Measurements from ENCODE around the gene IFRD2. TPM values are rescaled to one million over a fixed set of nuclear protein-coding genes. Genes with fewer than 3 reads are reported as not detected.
A peak's percentile ranks its signal among the peaks of the same experiment; 100 is the strongest.

IFRD2 gene
- total RNA-seq, 1 experiment from 2014 or later = 129 TPM

- DNase-seq (ENCODE audit: low spot score) = no peak
Measured at GRCh38 chr3:50302095-50303012, 10.1 kb upstream of the IFRD2 start.

DNA sequence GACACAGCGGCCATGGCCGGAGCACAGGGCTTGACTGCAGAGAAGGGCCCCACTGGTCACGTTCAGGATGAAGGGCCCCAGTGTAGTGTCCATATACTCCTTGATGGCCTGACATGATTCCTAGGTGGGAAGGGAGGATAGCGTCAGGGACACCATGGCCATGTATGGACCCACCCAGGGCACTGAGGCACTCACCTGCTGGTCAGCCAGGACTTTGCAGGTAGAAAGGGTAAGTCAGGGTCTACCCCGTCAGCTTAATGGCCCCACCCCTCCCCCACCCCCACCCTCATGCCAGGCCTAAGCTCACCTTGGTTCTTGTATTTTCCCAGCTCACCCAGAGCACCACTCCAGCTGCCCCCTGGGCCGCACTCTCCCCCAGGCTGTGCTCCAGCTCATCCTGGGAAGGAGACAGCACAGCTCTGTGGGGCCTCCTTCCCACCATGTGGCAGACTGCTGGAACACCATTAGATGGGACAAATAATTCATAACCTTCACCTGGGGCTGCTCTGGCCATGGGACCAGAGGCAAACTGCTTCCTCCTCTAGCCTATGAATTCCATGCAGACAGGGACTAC, 8.5 kb upstream of the IFRD2 start:
- no peak for DNase-seq (ENCODE audit: low spot score)

GRCh38 chr3:50299929-50300680, 7.9 kb upstream of the IFRD2 start:
- DNase-seq (ENCODE audit: low spot score) = no peak

DNA sequence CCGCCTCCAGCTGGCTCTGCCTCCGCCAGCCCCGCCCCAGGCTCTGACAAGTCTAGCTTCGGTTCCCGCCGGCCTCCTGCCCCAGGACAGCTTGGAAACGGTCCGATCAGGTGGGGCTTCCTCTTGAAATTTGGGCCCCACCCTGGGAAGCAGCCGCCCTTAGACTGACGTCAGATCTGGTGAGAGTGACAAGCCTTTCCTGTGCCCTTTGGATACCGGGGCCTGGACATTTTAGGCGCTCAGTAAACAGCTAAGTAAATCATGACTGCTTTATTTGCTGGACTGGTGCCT, 7.4 kb upstream of the IFRD2 start:
- DNase-seq (ENCODE audit: low spot score) = no peak

- DNase-seq (ENCODE audit: low spot score) = peak; percentile 96
Measured at GRCh38 chr3:50298836-50299637, 6.8 kb upstream of the IFRD2 start, which contains the start of the genes HYAL3 and NAA80. TSS of gene HYAL3 (minus strand) at chr3:50299405. CDS start at chr3:50295602, 3,803 bp downstream. TSS of gene NAA80 (minus strand) at chr3:50299405. CDS start at chr3:50297463, 1,942 bp downstream.

DNA sequence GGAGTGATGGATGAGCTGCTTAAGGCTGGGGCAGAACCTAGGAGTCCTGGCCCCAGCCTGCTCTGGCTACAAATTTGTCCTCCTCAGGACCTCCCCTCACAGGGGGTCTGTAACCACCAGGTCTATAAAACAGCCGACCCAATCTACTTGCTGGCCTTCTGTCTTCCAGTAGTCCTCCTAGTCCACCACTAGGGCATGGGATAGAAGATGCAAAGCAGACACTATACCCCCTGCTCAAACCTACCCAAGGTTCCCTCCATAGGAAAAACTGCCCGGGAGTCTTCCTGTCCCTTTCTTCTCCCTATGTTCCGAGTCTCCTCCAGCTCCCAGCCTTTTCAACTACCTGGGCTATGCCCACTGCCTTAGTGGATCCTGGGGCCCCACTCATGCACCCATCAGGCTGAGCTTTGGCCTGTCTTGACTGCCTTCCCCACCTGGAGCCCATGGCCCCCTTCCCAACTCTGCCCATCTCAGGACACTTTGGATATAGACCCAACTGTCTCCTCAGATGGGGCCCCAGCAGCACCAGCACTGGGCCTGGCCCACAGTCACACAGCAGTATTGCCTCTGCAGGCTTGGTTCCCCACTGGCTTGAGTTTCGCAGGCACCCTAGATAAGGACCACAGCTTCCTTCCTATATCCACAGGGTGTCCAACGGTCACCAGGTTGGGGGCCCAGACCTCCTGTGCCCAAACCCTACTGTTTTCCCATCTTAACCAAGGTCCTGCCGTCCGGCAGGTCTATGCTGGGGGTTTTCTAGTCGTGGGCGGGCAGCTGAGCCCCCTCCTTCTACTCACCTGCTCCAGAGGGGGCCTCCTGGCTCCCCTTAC, 5.9 kb upstream of the IFRD2 start:
- DNase-seq (ENCODE audit: low spot score) = no peak

DNA sequence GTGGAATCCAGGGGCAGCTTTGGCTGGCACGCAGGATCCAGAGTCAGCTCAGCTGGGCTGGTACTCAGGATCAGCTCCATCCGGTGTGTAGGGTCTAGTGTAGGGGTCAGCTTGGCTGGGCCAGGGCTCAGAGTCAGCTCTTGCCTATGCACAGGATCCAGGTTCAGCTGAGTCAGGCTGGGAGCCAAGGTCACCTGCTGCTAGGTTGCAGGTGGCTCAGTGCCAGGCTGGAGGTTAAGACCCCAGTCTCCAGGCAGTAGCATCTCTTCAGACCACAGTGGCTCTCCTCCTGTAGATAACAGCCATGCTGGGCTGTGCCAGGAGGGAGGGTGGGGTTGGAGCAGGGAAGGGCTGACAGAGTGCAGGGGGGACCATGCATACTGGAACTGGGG, 5.2 kb upstream of the IFRD2 start:
- DNase-seq (ENCODE audit: low spot score) = no peak

- DNase-seq (ENCODE audit: low spot score) = no peak
Measured at GRCh38 chr3:50296721-50297383, 4.6 kb upstream of the IFRD2 start.

DNA sequence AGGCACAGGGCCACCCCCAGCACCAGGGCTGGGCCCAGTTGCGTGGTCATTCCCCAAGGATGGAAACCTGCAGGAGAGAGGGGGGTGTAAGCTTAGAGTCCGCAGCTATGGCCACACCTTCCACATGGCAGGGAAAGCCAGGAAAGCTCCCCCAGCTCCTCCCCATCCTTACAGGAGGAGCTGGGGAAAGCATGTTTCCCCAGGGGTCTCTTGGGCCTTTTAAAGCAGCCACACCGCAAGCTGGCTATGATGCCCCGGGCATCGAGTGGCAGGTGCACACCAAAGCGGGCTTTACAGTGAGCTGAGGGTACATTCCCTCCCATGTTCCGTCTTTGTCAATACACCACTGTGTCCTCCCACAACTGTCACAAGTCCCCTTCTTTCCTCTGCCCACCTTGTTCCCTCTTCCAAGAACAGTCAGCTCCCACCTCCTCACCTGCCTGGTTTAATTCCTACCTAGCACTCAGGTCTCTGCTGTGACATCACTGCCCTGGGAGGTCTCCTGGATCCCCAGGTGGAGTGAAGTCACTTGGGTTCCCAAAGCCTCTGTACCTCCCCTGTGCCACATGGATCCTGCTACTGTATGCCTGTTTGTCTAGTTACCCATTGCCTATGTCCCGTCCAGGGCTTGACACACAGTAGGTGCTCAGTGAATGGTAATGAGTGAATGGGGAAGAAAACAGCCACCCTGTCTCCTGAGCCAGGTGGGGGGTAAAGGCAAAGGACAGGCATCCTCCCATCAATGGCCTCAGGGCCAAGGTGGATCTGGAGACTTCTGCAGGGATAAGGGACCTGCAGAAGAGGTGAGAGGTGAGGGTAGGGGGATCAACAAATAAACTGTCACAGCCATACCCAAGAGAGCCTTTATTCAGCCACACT, 3.6 kb upstream of the IFRD2 start:
- no peak for DNase-seq (ENCODE audit: low spot score)

GRCh38 chr3:50294492-50295403, 2.5 kb upstream of the IFRD2 start:
- no peak for DNase-seq (ENCODE audit: low spot score)

GRCh38 chr3:50294089-50294488, 1.9 kb upstream of the IFRD2 start:
- DNase-seq (ENCODE audit: low spot score) = no peak

DNA sequence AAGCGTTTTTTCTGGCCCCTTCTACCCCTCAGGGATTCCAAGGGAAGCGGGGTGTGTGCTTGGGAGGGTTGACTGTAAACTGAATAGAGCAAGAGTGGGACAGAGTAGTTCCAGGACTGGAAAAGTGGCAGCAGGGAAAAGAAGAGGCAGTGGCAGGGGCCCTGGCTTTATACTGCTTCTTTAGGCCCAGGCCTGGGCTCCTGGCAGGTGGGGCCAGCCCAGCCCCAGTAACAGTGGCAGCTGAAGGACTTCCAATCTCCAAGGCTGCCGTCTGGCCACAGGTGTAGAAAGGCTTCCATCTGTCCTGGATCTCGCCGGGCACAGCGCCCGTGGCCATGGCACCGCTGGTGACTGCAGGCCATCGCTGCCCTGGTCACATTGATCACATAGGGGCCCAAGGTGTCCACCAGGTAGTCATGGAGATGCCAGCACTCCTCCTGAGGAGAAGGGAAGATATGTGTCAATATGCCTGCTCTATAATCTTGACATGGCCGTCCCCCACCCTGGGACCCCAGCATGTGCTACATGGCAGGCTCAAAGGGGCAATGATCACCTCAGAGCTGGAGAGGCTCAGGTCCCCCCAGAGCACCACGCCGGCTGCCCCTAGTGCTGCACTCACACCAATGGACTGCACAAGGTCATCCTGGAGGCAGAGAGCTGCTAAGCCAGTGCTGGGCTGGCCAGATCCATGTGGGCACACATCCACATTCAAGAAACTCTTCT, 1.0 kb upstream of the IFRD2 start:
- no peak for DNase-seq (ENCODE audit: low spot score)

DNA sequence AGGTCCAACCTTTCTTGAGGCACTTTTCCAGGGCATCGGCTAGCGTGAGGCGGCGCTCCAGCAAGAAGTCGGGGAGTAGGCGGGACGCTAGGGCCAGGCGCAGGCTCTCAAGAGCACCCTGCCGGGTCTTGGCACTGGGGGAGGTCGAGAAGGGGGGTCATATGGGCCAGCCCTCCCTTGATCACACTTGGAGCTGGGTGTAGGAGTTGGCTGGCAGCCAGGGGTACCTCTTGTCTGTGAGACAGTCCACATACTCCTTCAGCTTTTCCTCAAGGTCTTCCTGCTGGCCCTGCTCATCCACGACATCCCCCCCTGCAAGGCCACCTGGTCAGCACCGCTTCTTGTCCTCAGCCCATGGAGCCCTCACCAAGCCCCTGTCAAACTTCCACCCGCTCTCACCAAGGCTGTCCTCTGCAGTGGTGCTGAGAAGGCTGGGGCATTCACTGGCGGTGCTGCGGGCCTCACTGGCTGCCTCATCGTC, 2.0 kb downstream of the IFRD2 start:
- DNase-seq (ENCODE audit: low spot score) = no peak

DNA sequence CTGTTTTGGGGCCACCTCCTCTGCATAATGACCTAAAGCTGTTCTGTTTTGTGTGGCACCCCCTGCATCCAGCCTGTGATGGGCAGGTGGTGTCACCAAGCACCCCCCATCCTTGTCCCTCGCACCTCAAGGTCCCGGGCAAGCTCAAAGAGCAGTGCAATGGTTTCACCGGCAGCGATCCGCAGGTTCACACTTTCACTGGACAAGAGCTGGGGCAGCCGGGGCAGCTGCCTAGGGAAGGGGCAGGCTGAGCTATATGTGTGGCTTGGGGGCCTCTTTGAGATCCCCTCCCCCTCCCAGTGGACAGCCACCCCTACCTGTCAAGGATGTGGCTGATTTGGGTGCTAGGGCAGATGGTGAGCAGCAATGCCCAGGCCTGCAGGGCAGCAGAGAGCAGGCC, 3.1 kb downstream of the IFRD2 start:
- no peak for DNase-seq (ENCODE audit: low spot score)

DNA sequence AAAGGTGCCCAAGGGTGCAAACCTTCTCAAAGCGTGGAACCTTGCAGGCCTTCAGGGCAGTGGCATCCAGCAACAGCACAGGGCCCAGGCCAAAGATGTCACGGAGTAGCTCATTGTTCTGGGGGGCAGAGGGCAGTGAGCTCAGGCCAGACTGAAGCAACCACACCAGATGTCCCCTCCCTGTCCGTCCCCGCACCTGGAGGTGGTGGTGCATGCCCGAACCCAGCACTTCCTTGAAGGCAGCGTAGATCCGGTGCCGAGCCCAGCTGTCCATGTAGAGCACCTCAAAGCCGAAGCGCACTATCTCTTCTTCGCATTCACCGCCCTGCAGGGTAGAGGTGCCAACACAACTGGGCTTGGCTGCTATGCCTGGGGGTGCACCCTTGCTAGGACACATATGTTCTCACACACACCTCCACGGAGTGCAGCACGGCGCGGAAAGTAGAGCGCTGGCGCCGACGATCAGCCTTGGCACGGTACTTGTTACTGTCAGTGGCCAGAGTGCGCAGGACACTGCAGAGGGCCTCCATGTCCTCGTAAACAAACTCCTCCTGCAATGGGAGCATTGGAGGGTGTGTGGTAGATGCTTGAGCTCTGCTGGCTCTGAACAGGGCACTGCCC, 3.7 kb downstream of the IFRD2 start:
- DNase-seq (ENCODE audit: low spot score) = no peak

DNA sequence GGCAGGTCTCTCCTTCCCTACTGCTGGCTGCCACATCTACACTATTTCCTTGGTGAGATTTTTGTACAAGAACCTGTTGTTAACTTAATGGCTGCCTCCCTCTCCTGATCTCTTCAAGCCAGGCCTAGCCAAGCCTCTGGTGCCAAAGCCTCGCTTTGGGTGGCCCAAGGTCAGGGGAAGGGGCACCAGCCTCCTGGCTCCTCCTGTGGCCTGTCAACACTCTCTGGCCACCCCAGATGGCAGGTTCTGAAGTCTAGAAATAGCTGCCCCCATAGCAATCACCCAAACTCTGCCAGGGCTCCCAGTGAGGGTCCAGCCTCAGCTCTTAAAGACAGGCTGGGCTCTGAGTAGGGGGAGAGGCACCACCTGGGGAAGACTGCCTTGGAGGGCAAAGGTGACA, 5.0 kb downstream of the IFRD2 start:
- no peak for DNase-seq (ENCODE audit: low spot score)
